GM12873 (cell line): Measurements from ENCODE around the gene DTX3.
A peak's percentile ranks its signal among the peaks of the same experiment; 100 is the strongest.

Experiments used
- TF ChIP-seq, protein P1 (sequence below): IDR thresholded peaks from 2 replicates; pipeline ENCODE4 v1.5.1; 2012; ENCODE audit warnings: low read depth, mild to moderate bottlenecking, moderate library complexity, low read length, control low read depth; ENCODE audit not compliant: insufficient read depth; ENCODE audit errors: missing control alignments

DTX3 gene

GRCh38 chr12:57630891-57631433 lies 26.3 kb downstream of the DTX3 start:
- TF ChIP-seq, protein P1, sequence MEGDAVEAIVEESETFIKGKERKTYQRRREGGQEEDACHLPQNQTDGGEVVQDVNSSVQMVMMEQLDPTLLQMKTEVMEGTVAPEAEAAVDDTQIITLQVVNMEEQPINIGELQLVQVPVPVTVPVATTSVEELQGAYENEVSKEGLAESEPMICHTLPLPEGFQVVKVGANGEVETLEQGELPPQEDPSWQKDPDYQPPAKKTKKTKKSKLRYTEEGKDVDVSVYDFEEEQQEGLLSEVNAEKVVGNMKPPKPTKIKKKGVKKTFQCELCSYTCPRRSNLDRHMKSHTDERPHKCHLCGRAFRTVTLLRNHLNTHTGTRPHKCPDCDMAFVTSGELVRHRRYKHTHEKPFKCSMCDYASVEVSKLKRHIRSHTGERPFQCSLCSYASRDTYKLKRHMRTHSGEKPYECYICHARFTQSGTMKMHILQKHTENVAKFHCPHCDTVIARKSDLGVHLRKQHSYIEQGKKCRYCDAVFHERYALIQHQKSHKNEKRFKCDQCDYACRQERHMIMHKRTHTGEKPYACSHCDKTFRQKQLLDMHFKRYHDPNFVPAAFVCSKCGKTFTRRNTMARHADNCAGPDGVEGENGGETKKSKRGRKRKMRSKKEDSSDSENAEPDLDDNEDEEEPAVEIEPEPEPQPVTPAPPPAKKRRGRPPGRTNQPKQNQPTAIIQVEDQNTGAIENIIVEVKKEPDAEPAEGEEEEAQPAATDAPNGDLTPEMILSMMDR = no peak

DNA sequence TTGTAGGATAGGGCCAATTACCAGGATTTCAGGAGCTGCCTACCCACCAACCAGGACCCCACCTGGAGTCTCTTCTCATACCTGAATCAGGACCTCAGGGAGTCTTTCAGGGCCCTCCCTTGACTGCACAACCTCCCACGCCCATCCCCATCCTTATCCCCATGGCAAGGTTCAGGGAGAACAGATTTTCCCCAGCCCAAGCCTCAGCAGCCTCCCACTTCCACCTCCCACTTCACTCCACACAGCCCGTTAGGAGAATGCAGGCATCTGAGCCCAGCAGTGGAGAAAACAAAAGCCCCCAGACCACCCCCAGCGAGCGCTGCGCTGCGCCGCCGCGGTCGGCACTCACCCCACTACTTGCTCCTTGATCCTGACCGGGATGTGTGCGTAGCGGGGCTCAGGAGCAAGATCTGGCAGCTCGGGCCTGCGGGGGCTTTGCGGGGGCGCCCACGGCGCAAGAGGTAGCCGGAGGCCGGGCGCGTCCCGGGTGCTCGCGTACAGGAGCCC lies 27.0 kb downstream of the DTX3 start:
- TF ChIP-seq, protein P1 = no peak

DNA sequence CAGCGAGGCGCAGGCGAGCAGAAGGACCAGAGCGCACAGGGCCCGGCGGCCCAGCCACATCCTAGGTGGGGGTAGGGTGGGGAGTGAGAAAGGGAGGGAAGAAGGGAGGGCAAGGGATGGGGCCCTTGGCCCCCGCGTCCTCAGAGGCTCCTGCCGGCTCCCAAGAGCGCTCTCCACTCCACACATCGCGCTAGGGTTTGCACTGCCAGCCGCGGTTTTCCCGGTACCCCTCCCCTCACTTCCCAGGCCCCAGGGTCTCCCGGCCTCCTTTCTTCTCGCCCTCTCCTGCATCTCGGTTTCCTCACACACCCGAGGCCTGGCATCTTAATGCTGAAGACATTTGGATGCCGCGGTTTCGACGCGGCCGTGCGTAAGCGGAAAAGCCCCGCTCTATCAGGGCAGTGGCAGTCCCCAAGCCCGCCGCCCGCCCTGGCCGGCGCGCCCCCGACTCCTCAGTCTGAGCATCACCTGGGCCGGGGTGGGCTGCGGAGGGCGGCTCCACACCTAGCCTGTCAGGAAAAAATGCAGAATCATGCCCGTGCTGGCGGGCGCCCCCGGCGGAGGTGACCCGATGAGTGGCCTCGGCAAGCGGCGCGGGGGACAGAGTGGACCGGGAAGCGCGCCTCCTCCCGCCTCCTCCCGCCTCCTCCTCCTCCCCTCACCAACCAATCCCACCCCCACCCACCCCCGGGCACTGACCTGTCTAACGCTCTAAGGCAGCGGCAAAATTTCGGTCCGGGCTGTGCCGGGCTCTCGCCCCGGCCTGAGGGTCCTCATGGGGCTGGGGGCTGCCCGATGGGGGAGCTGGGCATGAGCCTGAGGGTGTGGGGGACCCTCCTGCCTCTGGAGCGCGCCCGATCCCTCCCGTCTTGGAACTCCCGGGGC lies 27.7 kb downstream of the DTX3 start:
- TF ChIP-seq, protein P1 = peak; percentile 3

GRCh38 chr12:57632958-57633840 lies 28.6 kb downstream of the DTX3 start, which contains the start of gene B4GALNT1:
Gene B4GALNT1 (minus strand): TSS chr12:57633201. CDS start chr12:57632132, 1,069 bp downstream.
- TF ChIP-seq, protein P1 = peak; percentile 81

DNA sequence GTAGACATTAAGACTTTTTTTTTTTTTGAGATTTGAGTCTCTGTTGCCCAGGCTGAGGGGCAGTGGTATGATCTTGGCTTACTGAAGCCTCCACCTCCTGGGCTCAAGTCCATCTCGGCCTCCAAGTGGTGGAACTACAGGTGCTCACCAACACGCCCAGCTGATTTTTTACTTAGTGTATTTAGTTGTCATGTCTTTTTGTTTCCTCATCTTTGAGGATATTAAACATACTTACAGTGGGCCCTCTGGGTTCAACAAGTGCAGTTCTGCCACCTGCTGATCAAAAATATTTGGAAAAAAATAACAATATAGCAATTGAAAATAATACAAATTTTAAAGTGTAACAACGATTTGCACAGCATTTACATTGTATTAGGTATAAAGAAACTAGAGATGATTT lies 32.7 kb downstream of the DTX3 start:
- TF ChIP-seq, protein P1 = no peak

DNA sequence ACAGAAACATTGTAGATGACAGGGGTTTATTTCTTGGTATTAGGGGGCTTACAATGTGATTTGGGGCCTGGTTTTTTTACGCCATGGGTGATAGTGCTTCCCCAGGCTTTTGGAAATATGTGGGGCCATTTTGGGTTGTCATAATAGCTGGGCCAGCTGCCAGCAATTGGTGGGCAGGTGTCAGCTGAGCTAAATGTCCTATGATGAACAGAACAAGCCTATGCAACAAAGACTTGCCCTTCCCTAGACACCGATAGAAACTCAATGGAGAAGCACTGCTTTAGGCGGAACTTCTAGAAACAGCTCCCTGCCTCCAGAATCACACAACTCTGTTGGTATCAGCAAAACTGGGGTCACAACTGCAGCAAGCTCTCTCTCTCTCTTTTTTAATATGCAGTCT lies 33.5 kb downstream of the DTX3 start:
- TF ChIP-seq, protein P1 = no peak
